CD4-positive, alpha-beta memory T cell (primary cell): ENCODE results near the gene PIGK. TPM values are rescaled to one million over a fixed set of nuclear protein-coding genes. Genes with fewer than 3 reads are reported as not detected.
"Not testable (repeated sequence)": the region's sequence is repeated elsewhere in the genome, so short reads cannot be mapped to it uniquely, and the experiment has no call there.

Source experiments
- CTCF ChIA-PET: fragments of 350-600 bp; sonication (Branson Sonifier 250); formaldehyde crosslinking; loops from one replicate; lab custom pipeline; 2021; ENCODE audit warnings: inconsistent platforms; ENCODE audit not compliant: partially characterized antibody; lab: Charles Lee
- POLR2A ChIA-PET: fragments of 350-600 bp; sonication (Branson Sonifier 250); formaldehyde crosslinking; loops from one replicate; lab custom pipeline; 2021; ENCODE audit not compliant: partially characterized antibody; lab: Charles Lee
- DNase-seq, 5 donors: peaks; one replicate each; pipeline versions ENCODE4 v3.0.0 to v3.0.0-alpha.2; 2020 to 2022; ENCODE audit warnings: mixed read lengths in 1 of 5
- H3K27ac ChIP-seq: one replicate; pipeline ENCODE4 v1.7.0; 2013; ENCODE audit warnings: low read depth, low read length
- H3K27me3 ChIP-seq: 2 replicates; pipeline ENCODE4 v1.7.0; 2013; ENCODE audit warnings: mild to moderate bottlenecking, low read length, moderate library complexity; ENCODE audit not compliant: insufficient read depth
- H3K36me3 ChIP-seq: 2 replicates; pipeline ENCODE4 v1.7.0; 2013; ENCODE audit warnings: mild to moderate bottlenecking, low read length, moderate library complexity; ENCODE audit not compliant: insufficient read depth
- H3K4me1 ChIP-seq: 2 replicates; pipeline ENCODE4 v1.7.0; 2013; ENCODE audit warnings: mild to moderate bottlenecking, low read length, moderate library complexity; ENCODE audit not compliant: insufficient read depth
- H3K4me3 ChIP-seq, 2 donors: one replicate each; pipeline ENCODE4 v1.7.0; 2013; ENCODE audit warnings: low read length in 2 of 2, mild to moderate bottlenecking in 1 of 2
- H3K9me3 ChIP-seq, 2 donors: one replicate each; pipeline ENCODE4 v1.7.0; 2013; ENCODE audit warnings: low read length in 2 of 2, control low read depth in 1 of 2; ENCODE audit not compliant: control insufficient read depth in 1 of 2
- H3K27ac Mint-ChIP-seq, 7 donors: one replicate each; pipeline ENCODE4 v1.8.0; 2020 to 2021; ENCODE audit warnings: mixed read lengths in 7 of 7, mild to moderate bottlenecking in 6 of 7, inconsistent platforms in 3 of 7, moderate library complexity in 3 of 7
- H3K27me3 Mint-ChIP-seq, 2 donors: one replicate each; pipeline ENCODE4 v1.8.0; 2020 to 2021; ENCODE audit warnings: mixed read lengths in 2 of 2
- H3K36me3 Mint-ChIP-seq, 2 donors: one replicate each; pipeline ENCODE4 v1.8.0; 2020 to 2021; ENCODE audit warnings: mixed read lengths in 2 of 2, inconsistent platforms in 1 of 2, mild to moderate bottlenecking in 1 of 2
- H3K4me1 Mint-ChIP-seq, 4 donors: one replicate each; pipeline ENCODE4 v1.8.0; 2020 to 2021; ENCODE audit warnings: mixed read lengths in 4 of 4, mild to moderate bottlenecking in 1 of 4
- H3K4me3 Mint-ChIP-seq, 8 donors: one replicate each; pipeline ENCODE4 v1.8.0; 2020 to 2021; ENCODE audit warnings: mixed read lengths in 8 of 8, mild to moderate bottlenecking in 7 of 8, moderate library complexity in 6 of 8, inconsistent platforms in 3 of 8
- H3K9me3 Mint-ChIP-seq, 8 donors: one replicate each; pipeline ENCODE4 v1.8.0; 2020 to 2021; ENCODE audit warnings: mixed read lengths in 8 of 8, mild to moderate bottlenecking in 5 of 8, inconsistent platforms in 3 of 8, moderate library complexity in 1 of 8
- intact Hi-C: fragments of 100-400 bp; cut with micrococcal nuclease; formaldehyde crosslinking; loops from one replicate; pipeline ENCODE4 v1.15.1; 2023
- polyA plus RNA-seq, 2 donors: library from polyadenylated mRNA; unstranded; fragments of 300-500 nt; fragmentation: Illumina TruSeq; gene quantifications; one replicate each; pipeline ENCODE4 v1.2.3, GENCODE V29; 2021
- total RNA-seq, 2 experiments: library from RNA; stranded (reverse); gene quantifications; one replicate each; pipeline ENCODE4 v1.2.3, GENCODE V29; 2021

PIGK gene
- total and polyA plus RNA-seq, 4 experiments from 2014 or later, result 26.4 to 72.0 (median 31.9) TPM

DNA sequence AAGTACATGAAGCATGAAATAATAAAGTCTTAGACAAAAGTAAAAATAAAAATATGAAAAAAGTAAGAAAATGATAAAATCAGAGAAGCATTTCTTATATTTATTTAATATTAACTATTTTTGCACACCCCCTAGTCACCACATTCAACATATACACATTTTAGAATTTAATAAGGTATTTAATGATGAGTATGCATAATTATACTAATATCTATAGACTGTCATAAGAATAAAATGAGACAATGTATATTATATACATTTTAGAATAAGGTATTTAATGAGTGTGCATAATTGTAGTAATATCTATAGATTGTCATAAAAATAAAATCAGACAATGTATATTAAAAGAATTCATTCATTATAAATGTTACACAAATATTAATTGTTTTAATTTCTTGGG is 18.9 kb downstream of the PIGK start:
- no peaks in the 10 kb centered on the region for H3K27me3 Mint-ChIP-seq
- no peak overlapping the region for H3K4me3 ChIP-seq
- H3K4me3 Mint-ChIP-seq, result no peak overlapping the region
- no peak overlapping the region for H3K27ac ChIP-seq
- peaks cover 0 to 14% (median 8%) of the 10 kb centered on the region in 8 donors for H3K9me3 Mint-ChIP-seq
- no peak overlapping the region for H3K27ac Mint-ChIP-seq
- CTCF ChIA-PET, result no interaction called here
- no peak for DNase-seq
- peaks cover 30 to 40% of the 10 kb centered on the region in 2 donors for H3K36me3 Mint-ChIP-seq
- peaks cover 5% of the 10 kb centered on the region for H3K4me1 ChIP-seq
- H3K9me3 ChIP-seq, result peaks cover 0 to 4% of the 10 kb centered on the region in 2 donors
- H3K36me3 ChIP-seq, result no peaks in the 10 kb centered on the region
- peaks cover 8 to 20% (median 12%) of the 10 kb centered on the region in 4 donors for H3K4me1 Mint-ChIP-seq
- POLR2A ChIA-PET, result no interaction called here
- no peaks in the 10 kb centered on the region for H3K27me3 ChIP-seq
- intact Hi-C loops, result no loop called here

DNA sequence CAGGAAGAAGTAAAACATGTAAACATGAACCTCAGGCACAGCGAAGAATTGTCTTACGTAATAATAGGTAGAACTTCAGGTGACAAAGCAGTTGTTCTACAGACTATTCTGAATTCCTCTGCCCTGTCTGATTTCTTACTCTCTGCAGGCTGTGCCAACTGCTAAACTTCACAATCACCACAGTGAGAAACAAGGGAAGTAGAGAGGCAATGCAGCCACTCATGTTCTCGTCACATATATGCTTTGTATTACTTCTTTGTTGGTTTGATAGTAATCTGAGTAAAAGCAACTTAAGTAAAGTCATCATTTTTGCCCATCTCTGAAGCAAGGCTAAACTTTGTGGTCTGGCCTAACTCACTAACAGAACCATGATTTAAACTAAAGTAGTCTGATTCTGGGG is 21.9 kb downstream of the PIGK start:
- intact Hi-C loops, result no loop called here
- Histone ChIP-seq H3K9me3 (no peaks in the 10 kb centered on the region), H3K27me3 (no peaks in the 10 kb centered on the region), H3K4me3 (no peak overlapping the region), H3K4me1 (peaks cover 5% of the 10 kb centered on the region), H3K27ac (no peak overlapping the region), H3K36me3 (no peaks in the 10 kb centered on the region)
- Mint-ChIP-seq H3K9me3 (peaks cover 0 to 3% (median 0%) of the 10 kb centered on the region in 8 donors), H3K4me3 (peak overlapping the region in 2 of 8 donors; percentile 13 to 31), H3K27me3 (no peaks in the 10 kb centered on the region), H3K4me1 (peaks cover 14 to 27% (median 20%) of the 10 kb centered on the region in 4 donors), H3K27ac (peak overlapping the region in 3 of 7 donors; percentile 8 to 56 (median 27)), H3K36me3 (peaks cover 25 to 38% of the 10 kb centered on the region in 2 donors)
- POLR2A ChIA-PET, result no interaction called here
- no peak for DNase-seq
- CTCF ChIA-PET, result no interaction called here

GRCh38 chr1:77193951-77194350 is 25.3 kb downstream of the PIGK start:
- Mint-ChIP-seq H3K36me3 (peaks cover 31 to 48% of the 10 kb centered on the region in 2 donors), H3K27me3 (no peaks in the 10 kb centered on the region), H3K27ac (no peak overlapping the region), H3K4me1 (peaks cover 11 to 38% (median 20%) of the 10 kb centered on the region in 4 donors), H3K4me3 (no peak overlapping the region), H3K9me3 (peaks cover 0 to 3% (median under 1%) of the 10 kb centered on the region in 8 donors)
- intact Hi-C loops, result no loop called here
- ChIA-PET CTCF (no interaction called here), POLR2A (no interaction called here)
- Histone ChIP-seq H3K27me3 (no peaks in the 10 kb centered on the region), H3K27ac (no peak overlapping the region), H3K36me3 (no peaks in the 10 kb centered on the region), H3K9me3 (no peaks in the 10 kb centered on the region), H3K4me3 (no peak overlapping the region), H3K4me1 (peaks cover 9% of the 10 kb centered on the region)
- DNase-seq, result no peak

GRCh38 chr1:77188770-77189169 is 30.5 kb downstream of the PIGK start:
- Histone ChIP-seq H3K9me3 (no peaks in the 10 kb centered on the region), H3K4me3 (no peak overlapping the region), H3K27ac (no peak overlapping the region), H3K27me3 (no peaks in the 10 kb centered on the region), H3K4me1 (peaks cover 7% of the 10 kb centered on the region), H3K36me3 (no peaks in the 10 kb centered on the region)
- Mint-ChIP-seq H3K4me3 (peak overlapping the region in 2 of 8 donors; percentile 21 to 50), H3K4me1 (peaks cover 9 to 22% (median 15%) of the 10 kb centered on the region in 4 donors), H3K9me3 (peaks cover 0 to 8% (median 4%) of the 10 kb centered on the region in 8 donors), H3K36me3 (peaks cover 40 to 65% of the 10 kb centered on the region in 2 donors), H3K27me3 (no peaks in the 10 kb centered on the region), H3K27ac (peak overlapping the region in 2 of 7 donors; percentile 41 to 53)
- no peak for DNase-seq
- ChIA-PET POLR2A (no interaction called here), CTCF (no interaction called here)
- intact Hi-C loops, result no loop called here

DNA sequence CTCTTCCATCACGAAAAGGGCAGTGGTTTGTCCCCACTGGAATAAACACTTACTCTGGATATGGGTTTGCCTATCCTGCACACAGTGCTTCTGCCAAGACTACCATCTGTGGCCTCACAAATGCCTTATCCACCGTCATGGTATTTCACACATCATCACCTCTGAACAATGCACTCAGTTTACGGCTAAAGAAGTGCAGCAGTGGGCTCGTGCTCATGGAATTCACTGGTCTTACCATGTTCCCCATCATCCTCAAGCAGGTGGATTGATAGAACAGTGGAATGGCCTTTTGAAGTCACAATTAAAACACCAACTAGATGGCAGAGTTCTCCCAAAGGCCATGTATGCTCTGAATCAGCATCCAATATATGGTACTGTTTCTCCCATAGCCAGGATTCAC is 32.3 kb downstream of the PIGK start:
- H3K27ac ChIP-seq, H3K27ac Mint-ChIP-seq, H3K36me3 ChIP-seq, H3K9me3 Mint-ChIP-seq, intact Hi-C loops, CTCF ChIA-PET, H3K9me3 ChIP-seq, H3K27me3 ChIP-seq, DNase-seq, H3K27me3 Mint-ChIP-seq, POLR2A ChIA-PET, H3K4me1 ChIP-seq, H3K4me3 Mint-ChIP-seq, H3K4me3 ChIP-seq: not testable (repeated sequence)
- H3K4me1 Mint-ChIP-seq, result peaks cover 6 to 21% (median 13%) of the 10 kb centered on the region in 4 donors
- peaks cover 44 to 68% of the 10 kb centered on the region in 2 donors for H3K36me3 Mint-ChIP-seq

GRCh38 chr1:77182083-77182482 is 37.1 kb downstream of the PIGK start:
- Mint-ChIP-seq H3K4me3 (no peak overlapping the region), H3K27ac (peak overlapping the region in 1 of 7 donors; percentile 17), H3K36me3 (peaks cover 36 to 60% of the 10 kb centered on the region in 2 donors)

GRCh38 chr1:77179632-77180031 is 39.6 kb downstream of the PIGK start:
- DNase-seq, result no peak
- Mint-ChIP-seq H3K9me3 (peaks cover 3 to 26% (median 8%) of the 10 kb centered on the region in 8 donors), H3K27me3 (no peaks in the 10 kb centered on the region), H3K27ac (no peak overlapping the region), H3K4me3 (no peak overlapping the region), H3K36me3 (peaks cover 32 to 48% of the 10 kb centered on the region in 2 donors), H3K4me1 (peaks cover 0 to 1% (median 0%) of the 10 kb centered on the region in 4 donors)
- H3K4me3 ChIP-seq, result no peak overlapping the region
- POLR2A ChIA-PET, result no interaction called here
- H3K27ac ChIP-seq, result no peak overlapping the region
- CTCF ChIA-PET, result no interaction called here
- intact Hi-C loops, result no loop called here
- no peaks in the 10 kb centered on the region for H3K27me3 ChIP-seq
- no peaks in the 10 kb centered on the region for H3K36me3 ChIP-seq
- H3K4me1 ChIP-seq, result no peaks in the 10 kb centered on the region
- H3K9me3 ChIP-seq, result peaks cover 0 to 4% of the 10 kb centered on the region in 2 donors

More at GRCh38 chr1:77182083-77182482, 37.1 kb downstream of the PIGK start:
- ChIA-PET CTCF (no interaction called here), POLR2A (no interaction called here)
- Mint-ChIP-seq H3K27me3 (no peaks in the 10 kb centered on the region), H3K4me1 (peaks cover 0 to 1% (median 0%) of the 10 kb centered on the region in 4 donors), H3K9me3 (peaks cover 3 to 16% (median 7%) of the 10 kb centered on the region in 8 donors)
- intact Hi-C loops, result no loop called here
- H3K36me3 ChIP-seq, result no peaks in the 10 kb centered on the region
- H3K27me3 ChIP-seq, result no peaks in the 10 kb centered on the region
- no peaks in the 10 kb centered on the region for H3K9me3 ChIP-seq
- H3K27ac ChIP-seq, result no peak overlapping the region
- H3K4me1 ChIP-seq, result no peaks in the 10 kb centered on the region
- DNase-seq, result no peak
- no peak overlapping the region for H3K4me3 ChIP-seq
